HG03571 (cell line): Measurements from ENCODE around the gene S100A11.
A peak's percentile ranks its signal among the peaks of the same experiment; 100 is the strongest.

Experiments used
- ATAC-seq: cut with Tn5 transposase; IDR thresholded peaks from one replicate; pipeline ENCODE4 v1.9.1; 2021; ENCODE audit not compliant: unreplicated experiment

The S100A11 gene

GRCh38 chr1:151985768-151986167 is 51.0 kb downstream of the S100A11 start:
- ATAC-seq: no peak

DNA sequence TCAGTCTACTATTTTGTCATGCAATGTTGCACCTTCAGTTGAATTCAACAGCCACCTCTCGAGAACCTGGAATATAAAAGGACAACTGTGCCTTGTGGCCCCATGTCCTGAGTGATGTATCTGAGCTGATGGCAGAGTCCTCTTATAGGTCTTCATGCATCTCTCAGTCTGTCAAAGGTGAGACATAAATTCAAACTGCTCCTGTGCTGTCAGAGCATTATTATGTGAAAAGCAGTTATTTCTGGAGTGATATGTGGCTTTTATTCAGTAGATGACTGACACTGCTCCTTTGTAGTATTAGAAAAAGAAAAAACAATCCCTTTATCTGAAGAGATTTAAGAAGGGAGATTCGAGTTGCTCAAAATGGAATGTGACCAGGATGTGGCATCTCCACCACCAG is 51.5 kb downstream of the S100A11 start:
- no peak for ATAC-seq

DNA sequence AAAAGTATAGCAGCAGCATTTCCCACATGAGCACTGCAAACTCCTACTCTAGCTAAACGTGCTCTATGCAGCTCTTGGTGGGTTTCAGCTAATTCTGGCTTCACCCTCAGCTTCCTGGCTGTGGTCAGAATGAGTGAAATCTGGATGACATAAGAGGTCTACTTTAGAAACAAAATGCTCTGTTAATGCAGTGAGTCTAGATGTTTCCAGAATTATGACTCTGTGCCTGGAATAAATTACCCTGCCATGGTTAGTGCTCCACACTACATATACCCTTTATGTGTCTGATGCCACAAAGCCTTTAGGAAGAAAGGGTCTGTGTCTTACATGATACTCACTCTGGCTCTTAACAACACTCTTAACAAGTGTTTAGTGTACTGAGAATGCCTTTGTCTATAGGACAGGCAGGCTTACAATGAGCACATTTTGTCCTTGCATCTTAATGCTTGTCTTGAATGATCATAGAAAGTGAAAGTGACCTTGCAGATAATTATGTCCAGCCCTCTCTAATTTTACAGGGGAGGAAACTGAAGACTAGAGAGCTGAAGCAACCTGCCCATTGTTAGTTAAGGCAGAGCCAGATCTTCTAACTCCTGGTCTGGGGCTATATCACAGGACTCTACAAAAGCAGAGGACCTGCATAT is 52.4 kb downstream of the S100A11 start:
- ATAC-seq: peak; percentile 57
